HL-60 (cell line): ENCODE measurements around the gene ZSWIM6.

Experiments used
- CTCF ChIP-seq: IDR thresholded peaks from one replicate; pipeline ENCODE4 v1.5.1; 2011; ENCODE audit warnings: low read length, control low read depth, inconsistent platforms; ENCODE audit not compliant: insufficient read depth
- GABPA ChIP-seq: IDR thresholded peaks from 2 replicates; pipeline ENCODE4 v1.6.1; 2012; ENCODE audit warnings: low read depth

- no peak for TF ChIP-seq CTCF
- no peak for TF ChIP-seq GABPA
These were observed 140.3 kb downstream of the ZSWIM6 start for GRCh38 chr5:61472172-61472958.
